ENCODE results near the gene SIM2. TPM values are rescaled to one million over a fixed set of nuclear protein-coding genes. Genes with fewer than 3 reads are reported as not detected.

The SIM2 gene
- total RNA-seq, 4 donors from 2014 or later: 20.3 to 49.4 (median 29.9) TPM

DNA sequence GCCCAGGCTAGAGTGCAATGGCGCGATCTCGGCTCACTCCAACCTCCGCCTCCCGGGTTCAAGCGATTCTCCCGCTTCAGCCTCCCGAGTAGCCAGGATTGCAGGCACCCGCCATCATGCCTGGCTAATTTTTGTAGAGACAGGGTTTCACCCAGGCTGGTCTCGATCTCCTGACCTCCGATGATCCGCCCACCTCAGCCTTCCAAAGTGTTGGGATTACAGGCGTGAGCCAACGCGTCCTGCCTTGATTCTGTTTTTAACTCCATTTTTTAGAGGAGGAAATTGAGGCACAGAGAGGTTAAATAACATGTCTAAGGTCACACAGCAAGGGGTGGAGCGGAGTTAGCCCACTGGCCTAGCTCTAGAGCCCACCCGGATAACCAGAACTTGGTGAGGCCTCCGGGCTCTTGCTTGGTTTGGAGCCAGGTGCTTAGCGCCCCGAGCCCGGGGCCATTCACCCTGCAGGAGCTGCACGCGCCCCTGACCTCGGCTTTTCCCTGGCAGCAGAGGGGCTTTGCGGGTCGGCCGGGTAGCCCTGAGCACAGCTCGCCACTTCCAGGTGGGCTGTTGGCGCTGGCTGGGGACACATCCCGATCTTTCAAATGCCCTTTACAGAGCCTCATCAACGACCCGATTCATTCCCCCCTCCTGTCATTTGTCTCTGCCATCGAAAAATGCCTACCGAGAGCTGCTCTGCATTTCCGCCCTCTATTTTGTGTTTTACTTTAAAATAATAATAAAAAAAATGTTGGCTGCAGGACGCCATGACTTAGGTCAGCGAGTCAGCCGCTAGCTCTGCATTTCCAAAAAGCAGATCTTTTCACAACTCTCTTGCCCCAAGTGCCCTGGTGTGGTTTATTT is 11.2 kb downstream of the SIM2 start:
- peaks cover 0 to 100% (median 26%) of the 10 kb centered on the region in 4 donors for H3K27me3 ChIP-seq
- H3K27ac ChIP-seq: peak overlapping the region; percentile 81 to 97 (median 96)
- H3K4me1 ChIP-seq: peaks cover 28 to 98% (median 36%) of the 10 kb centered on the region in 3 donors
- H3K9me3 ChIP-seq: no peaks in the 10 kb centered on the region
- no peaks in the 10 kb centered on the region for H3K36me3 ChIP-seq
- DNase-seq: no peak
- intact Hi-C loops (cut with DNase I): loop anchor here (10.0 kb wide), 1 partner anchor 205 kb away; no protein-coding TSS in a partner anchor
- no peak for TF ChIP-seq POLR2A (IDR thresholded peaks at IDR 0.05)
- TF ChIP-seq, protein P1, sequence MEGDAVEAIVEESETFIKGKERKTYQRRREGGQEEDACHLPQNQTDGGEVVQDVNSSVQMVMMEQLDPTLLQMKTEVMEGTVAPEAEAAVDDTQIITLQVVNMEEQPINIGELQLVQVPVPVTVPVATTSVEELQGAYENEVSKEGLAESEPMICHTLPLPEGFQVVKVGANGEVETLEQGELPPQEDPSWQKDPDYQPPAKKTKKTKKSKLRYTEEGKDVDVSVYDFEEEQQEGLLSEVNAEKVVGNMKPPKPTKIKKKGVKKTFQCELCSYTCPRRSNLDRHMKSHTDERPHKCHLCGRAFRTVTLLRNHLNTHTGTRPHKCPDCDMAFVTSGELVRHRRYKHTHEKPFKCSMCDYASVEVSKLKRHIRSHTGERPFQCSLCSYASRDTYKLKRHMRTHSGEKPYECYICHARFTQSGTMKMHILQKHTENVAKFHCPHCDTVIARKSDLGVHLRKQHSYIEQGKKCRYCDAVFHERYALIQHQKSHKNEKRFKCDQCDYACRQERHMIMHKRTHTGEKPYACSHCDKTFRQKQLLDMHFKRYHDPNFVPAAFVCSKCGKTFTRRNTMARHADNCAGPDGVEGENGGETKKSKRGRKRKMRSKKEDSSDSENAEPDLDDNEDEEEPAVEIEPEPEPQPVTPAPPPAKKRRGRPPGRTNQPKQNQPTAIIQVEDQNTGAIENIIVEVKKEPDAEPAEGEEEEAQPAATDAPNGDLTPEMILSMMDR (IDR thresholded peaks at IDR 0.05): no peak
- H3K4me3 ChIP-seq: peak overlapping the region; percentile 30 to 78 (median 74)
- 8 to 9% methylated on average over 24 to 32 of the region's 38 CpGs for WGBS, 2 donors

DNA sequence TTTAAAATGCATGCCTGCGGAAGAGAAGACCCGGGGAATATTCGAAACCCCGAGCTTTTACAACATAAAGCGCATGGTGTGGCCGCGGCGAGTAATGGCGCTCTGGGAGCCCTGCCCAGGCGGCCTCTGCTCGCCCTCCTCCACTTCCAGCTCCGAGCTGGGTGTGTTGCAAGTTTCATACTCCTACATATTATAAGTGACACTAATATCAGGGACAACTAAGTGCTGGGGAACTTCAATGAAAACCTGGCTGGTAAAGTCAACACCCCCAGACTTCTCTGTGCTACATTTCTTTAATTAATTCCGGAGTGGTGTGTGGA is 11.8 kb downstream of the SIM2 start:
- peaks cover 0 to 99% (median 26%) of the 10 kb centered on the region in 4 donors for H3K27me3 ChIP-seq
- H3K4me3 ChIP-seq: peak overlapping the region; percentile 7 to 78 (median 74)
- no peak for DNase-seq
- peak overlapping the region; percentile 67 to 97 (median 96) for H3K27ac ChIP-seq
- H3K36me3 ChIP-seq: no peaks in the 10 kb centered on the region
- H3K9me3 ChIP-seq: no peaks in the 10 kb centered on the region
- 2 to 7% methylated on average over 12 of the region's 13 CpGs for WGBS, 2 donors
- peaks cover 28 to 98% (median 31%) of the 10 kb centered on the region in 3 donors for H3K4me1 ChIP-seq
- no peak for TF ChIP-seq POLR2A (IDR thresholded peaks at IDR 0.05)
- TF ChIP-seq, protein P1 (IDR thresholded peaks at IDR 0.05): peak in 1 of 6 experiments; percentile 31
- intact Hi-C loops (cut with DNase I): no loop called here

- H3K4me1 ChIP-seq: peaks cover 5 to 98% (median 12%) of the 10 kb centered on the region in 3 donors
- intact Hi-C loops (cut with DNase I): no loop called here
- no peak overlapping the region for H3K4me3 ChIP-seq
- H3K36me3 ChIP-seq: no peaks in the 10 kb centered on the region
- no peak for DNase-seq
- 30 to 41% methylated on average over 3 of the region's 3 CpGs for WGBS, 2 donors
- peak overlapping the region; percentile 81 to 97 (median 96) for H3K27ac ChIP-seq
- no peaks in the 10 kb centered on the region for H3K9me3 ChIP-seq
- H3K27me3 ChIP-seq: peaks cover 0 to 99% (median 13%) of the 10 kb centered on the region in 4 donors
- no peak for TF ChIP-seq POLR2A (IDR thresholded peaks at IDR 0.05)
- TF ChIP-seq, protein P1 (IDR thresholded peaks at IDR 0.05): no peak
Observed at GRCh38 chr21:36713746-36714145, 14.8 kb downstream of the SIM2 start.

DNA sequence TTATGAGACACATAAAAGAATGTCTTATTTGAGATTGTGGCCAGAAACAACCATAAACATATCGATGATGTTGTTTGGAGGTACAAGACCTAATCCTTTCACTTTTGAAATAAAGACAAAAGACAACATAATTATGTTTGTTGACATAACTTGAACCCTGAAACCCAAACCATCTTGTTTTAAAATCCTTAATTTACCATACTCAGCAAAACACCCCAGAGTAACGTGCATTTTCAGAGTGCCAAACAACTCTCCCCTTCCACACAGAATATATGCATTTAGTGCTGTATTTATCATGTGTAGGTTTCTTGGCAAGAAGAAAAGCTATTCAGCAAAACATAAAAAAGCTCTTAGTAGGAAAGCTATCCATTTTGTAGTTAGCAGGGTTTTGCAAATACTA is 17.5 kb downstream of the SIM2 start:
- Histone ChIP-seq H3K27ac (peak overlapping the region in 3 of 4 donors; percentile 95 to 97 (median 96)), H3K36me3 (peaks cover 0 to 7% (median 0%) of the 10 kb centered on the region in 3 donors), H3K9me3 (no peaks in the 10 kb centered on the region), H3K4me1 (peaks cover 0 to 88% (median 6%) of the 10 kb centered on the region in 3 donors), H3K27me3 (peaks cover 0 to 95% (median under 1%) of the 10 kb centered on the region in 4 donors), H3K4me3 (peak overlapping the region in 1 of 4 donors; percentile 6)
- intact Hi-C loops (cut with DNase I): no loop called here
- DNase-seq: no peak
- WGBS, 2 donors: 36 to 50% methylated on average over 2 of the region's 2 CpGs
- no peak for TF ChIP-seq POLR2A (IDR thresholded peaks at IDR 0.05)
- TF ChIP-seq, protein P1 (IDR thresholded peaks at IDR 0.05): no peak

GRCh38 chr21:36716836-36717235 is 17.9 kb downstream of the SIM2 start:
- Histone ChIP-seq H3K36me3 (peaks cover 0 to 7% (median 0%) of the 10 kb centered on the region in 3 donors), H3K27ac (peak overlapping the region in 3 of 4 donors; percentile 95 to 97 (median 96)), H3K27me3 (peaks cover 0 to 91% (median 0%) of the 10 kb centered on the region in 4 donors), H3K9me3 (no peaks in the 10 kb centered on the region), H3K4me3 (no peak overlapping the region), H3K4me1 (peaks cover 0 to 89% (median 6%) of the 10 kb centered on the region in 3 donors)
- DNase-seq: no peak
- intact Hi-C loops (cut with DNase I): no loop called here
- TF ChIP-seq POLR2A (IDR thresholded peaks at IDR 0.05): no peak
- TF ChIP-seq, protein P1 (IDR thresholded peaks at IDR 0.05): no peak
- WGBS, 2 donors: 23 to 26% methylated on average over 9 of the region's 9 CpGs
